WERI-Rb-1 (cell line): Measurements from ENCODE around the gene PRAC2.

Source experiments
- DNase-seq: peaks from one replicate; pipeline ENCODE4 v3.0.0-alpha.2; 2020
- H3K27ac ChIP-seq: fragments of 250-450 bp; sonication (Bioruptor Pico); 2 replicates; pipeline ENCODE4 v1.5.1; 2020; ENCODE audit warnings: mild to moderate bottlenecking, moderate library complexity
- H3K27me3 ChIP-seq: fragments of 250-450 bp; sonication (Bioruptor Pico); 2 replicates; pipeline ENCODE4 v1.5.1; 2021; ENCODE audit warnings: mild to moderate bottlenecking, low read depth, moderate library complexity; ENCODE audit not compliant: insufficient read depth, severe bottlenecking
- H3K36me3 ChIP-seq: fragments of 250-450 bp; sonication (Bioruptor Pico); 2 replicates; pipeline ENCODE4 v1.5.1; 2020; ENCODE audit warnings: mild to moderate bottlenecking, moderate library complexity
- H3K4me3 ChIP-seq: 2 replicates; pipeline ENCODE4 v1.5.1; 2011; ENCODE audit warnings: low read depth, mild to moderate bottlenecking, control low read depth, low read length
- H3K9me3 ChIP-seq: fragments of 250-450 bp; sonication (Bioruptor Pico); 2 replicates; pipeline ENCODE4 v1.5.1; 2021; ENCODE audit warnings: mild to moderate bottlenecking, moderate library complexity; ENCODE audit not compliant: severe bottlenecking
- TF ChIP-seq, protein P1 (sequence below): IDR thresholded peaks from 2 replicates; pipeline ENCODE4 v1.5.1; 2011; ENCODE audit warnings: low read depth, mild to moderate bottlenecking, control low read depth, inconsistent platforms, low read length

Gene PRAC2

DNA sequence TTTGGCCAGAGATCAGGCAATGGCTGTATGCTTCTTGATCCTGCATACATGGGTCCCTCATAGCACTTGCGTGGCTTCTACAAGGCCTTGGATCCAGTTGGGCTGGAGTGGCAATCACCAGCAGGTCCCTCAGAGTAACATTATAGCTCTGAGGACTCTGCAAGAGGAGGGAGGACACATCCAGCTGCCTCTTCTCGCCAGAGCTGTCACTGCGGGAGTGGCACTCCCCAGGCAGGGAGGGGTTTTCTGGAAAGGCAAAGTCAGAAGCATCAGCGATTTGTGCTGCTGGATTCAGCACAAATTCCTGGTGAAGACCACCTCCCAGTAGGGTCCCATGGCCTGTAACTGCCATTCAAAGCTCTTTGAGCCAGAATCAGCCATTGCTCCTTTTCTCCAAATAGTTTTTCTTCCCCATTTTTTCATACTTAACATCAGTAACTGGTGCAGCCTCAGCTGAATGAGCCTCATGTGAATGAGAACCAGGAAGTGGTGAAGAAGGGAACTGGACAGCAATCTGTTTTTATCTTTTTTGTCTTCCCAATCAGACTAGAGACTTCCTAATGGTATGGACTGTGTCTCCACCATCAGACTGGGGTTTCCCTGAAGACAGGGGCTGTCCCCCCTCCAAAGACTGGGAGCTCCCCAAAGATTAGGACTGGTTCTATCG is 46.2 kb downstream of the PRAC2 start:
- Histone ChIP-seq H3K9me3 (no peaks in the 10 kb centered on the region), H3K36me3 (no peaks in the 10 kb centered on the region), H3K27ac (no peak overlapping the region), H3K27me3 (peaks cover 96% of the 10 kb centered on the region), H3K4me3 (no peak overlapping the region)
- TF ChIP-seq, protein P1, sequence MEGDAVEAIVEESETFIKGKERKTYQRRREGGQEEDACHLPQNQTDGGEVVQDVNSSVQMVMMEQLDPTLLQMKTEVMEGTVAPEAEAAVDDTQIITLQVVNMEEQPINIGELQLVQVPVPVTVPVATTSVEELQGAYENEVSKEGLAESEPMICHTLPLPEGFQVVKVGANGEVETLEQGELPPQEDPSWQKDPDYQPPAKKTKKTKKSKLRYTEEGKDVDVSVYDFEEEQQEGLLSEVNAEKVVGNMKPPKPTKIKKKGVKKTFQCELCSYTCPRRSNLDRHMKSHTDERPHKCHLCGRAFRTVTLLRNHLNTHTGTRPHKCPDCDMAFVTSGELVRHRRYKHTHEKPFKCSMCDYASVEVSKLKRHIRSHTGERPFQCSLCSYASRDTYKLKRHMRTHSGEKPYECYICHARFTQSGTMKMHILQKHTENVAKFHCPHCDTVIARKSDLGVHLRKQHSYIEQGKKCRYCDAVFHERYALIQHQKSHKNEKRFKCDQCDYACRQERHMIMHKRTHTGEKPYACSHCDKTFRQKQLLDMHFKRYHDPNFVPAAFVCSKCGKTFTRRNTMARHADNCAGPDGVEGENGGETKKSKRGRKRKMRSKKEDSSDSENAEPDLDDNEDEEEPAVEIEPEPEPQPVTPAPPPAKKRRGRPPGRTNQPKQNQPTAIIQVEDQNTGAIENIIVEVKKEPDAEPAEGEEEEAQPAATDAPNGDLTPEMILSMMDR = no peak
- no peak for DNase-seq

DNA sequence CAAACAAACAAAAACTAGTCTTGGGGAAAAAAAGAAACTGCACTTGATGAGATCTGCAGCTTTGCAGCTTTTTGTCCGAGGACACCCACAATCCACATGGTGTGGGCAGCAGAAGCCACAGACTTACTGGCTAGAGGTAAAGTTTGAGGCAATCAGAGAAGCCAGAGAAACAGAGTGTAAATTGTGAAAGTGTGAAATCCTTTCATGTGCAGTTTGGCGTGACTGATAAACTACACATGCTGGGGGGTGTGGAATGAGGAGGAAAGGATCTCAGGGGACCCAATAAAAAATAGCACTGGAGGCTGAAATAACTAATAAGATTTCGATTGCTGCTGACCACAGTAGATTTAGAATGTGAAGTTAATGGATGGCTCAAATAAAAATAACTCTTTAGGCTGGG is 48.0 kb downstream of the PRAC2 start:
- DNase-seq = no peak
- H3K36me3 ChIP-seq = no peaks in the 10 kb centered on the region
- no peak overlapping the region for H3K4me3 ChIP-seq
- TF ChIP-seq, protein P1 = no peak
- no peak overlapping the region for H3K27ac ChIP-seq
- peaks cover 86% of the 10 kb centered on the region for H3K27me3 ChIP-seq
- peaks cover 7% of the 10 kb centered on the region for H3K9me3 ChIP-seq

DNA sequence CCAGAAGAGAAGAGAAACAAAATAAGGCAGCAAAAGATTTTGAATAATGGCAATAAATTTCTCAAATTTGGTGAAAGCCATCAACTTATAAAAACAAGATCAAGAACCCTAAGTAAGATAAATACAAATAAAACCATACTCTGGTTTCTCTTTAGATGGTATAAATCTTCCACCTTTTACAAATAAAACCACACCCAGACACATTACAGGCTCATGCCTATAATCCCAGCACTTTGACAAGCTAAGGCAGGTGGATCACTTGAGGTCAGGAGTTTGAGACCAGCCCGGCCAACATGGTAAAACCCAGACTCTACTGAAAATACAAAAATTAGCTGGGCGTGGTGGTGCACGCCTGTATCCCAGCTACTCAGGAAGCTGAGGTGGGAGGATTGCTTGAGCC is 50.3 kb downstream of the PRAC2 start:
- peaks cover 82% of the 10 kb centered on the region for H3K27me3 ChIP-seq
- H3K27ac ChIP-seq = no peak overlapping the region
- no peaks in the 10 kb centered on the region for H3K36me3 ChIP-seq
- no peak for DNase-seq
- TF ChIP-seq, protein P1 = no peak
- H3K4me3 ChIP-seq = no peak overlapping the region
- peaks cover 10% of the 10 kb centered on the region for H3K9me3 ChIP-seq
